IPS-18c (cell line): ENCODE data around the gene PARVB.

Source experiments
- H3K4me3 ChIP-seq: 2 replicates; pipeline ENCODE4 v1.7.0; 2013; ENCODE audit warnings: low read depth, mild to moderate bottlenecking, low read length, moderate library complexity; ENCODE audit not compliant: insufficient read depth
- H3K9me3 ChIP-seq: one replicate; pipeline ENCODE4 v1.6.1; 2013; ENCODE audit warnings: mild to moderate bottlenecking, low read length, moderate library complexity; ENCODE audit not compliant: control insufficient read depth, insufficient read depth

The PARVB gene

GRCh38 chr22:44199164-44199563 is 175.1 kb downstream of the PARVB start:
- Histone ChIP-seq H3K9me3 (no peaks in the 10 kb centered on the region), H3K4me3 (no peak overlapping the region)

- Histone ChIP-seq H3K4me3 (no peak overlapping the region), H3K9me3 (no peaks in the 10 kb centered on the region)
Observed at GRCh38 chr22:44199866-44200265, 175.8 kb downstream of the PARVB start.

GRCh38 chr22:44200451-44200850 is 176.3 kb downstream of the PARVB start:
- Histone ChIP-seq H3K9me3 (no peaks in the 10 kb centered on the region), H3K4me3 (no peak overlapping the region)

- Histone ChIP-seq H3K4me3 (no peak overlapping the region), H3K9me3 (no peaks in the 10 kb centered on the region)
Observed at GRCh38 chr22:44200855-44201550, 176.9 kb downstream of the PARVB start.

GRCh38 chr22:44201665-44202064 is 177.6 kb downstream of the PARVB start:
- Histone ChIP-seq H3K4me3 (no peak overlapping the region), H3K9me3 (no peaks in the 10 kb centered on the region)

- H3K4me3 ChIP-seq: no peak overlapping the region
- no peaks in the 10 kb centered on the region for H3K9me3 ChIP-seq
Observed at GRCh38 chr22:44202261-44202789, 178.2 kb downstream of the PARVB start.

GRCh38 chr22:44203203-44203602 is 179.1 kb downstream of the PARVB start:
- no peaks in the 10 kb centered on the region for H3K9me3 ChIP-seq
- H3K4me3 ChIP-seq: no peak overlapping the region

- H3K9me3 ChIP-seq: no peaks in the 10 kb centered on the region
- H3K4me3 ChIP-seq: no peak overlapping the region
Observed at GRCh38 chr22:44204739-44205515, 180.8 kb downstream of the PARVB start.

GRCh38 chr22:44205516-44206329 is 181.6 kb downstream of the PARVB start:
- Histone ChIP-seq H3K9me3 (no peaks in the 10 kb centered on the region), H3K4me3 (no peak overlapping the region)

GRCh38 chr22:44206330-44206645 is 182.2 kb downstream of the PARVB start:
- H3K9me3 ChIP-seq: no peaks in the 10 kb centered on the region
- no peak overlapping the region for H3K4me3 ChIP-seq

GRCh38 chr22:44206696-44207095 is 182.6 kb downstream of the PARVB start:
- Histone ChIP-seq H3K9me3 (no peaks in the 10 kb centered on the region), H3K4me3 (no peak overlapping the region)

- no peaks in the 10 kb centered on the region for H3K9me3 ChIP-seq
Observed at GRCh38 chr22:44207173-44207980, 183.3 kb downstream of the PARVB start.

GRCh38 chr22:44207981-44208317 is 183.8 kb downstream of the PARVB start:
- no peak overlapping the region for H3K4me3 ChIP-seq
- no peaks in the 10 kb centered on the region for H3K9me3 ChIP-seq

More at GRCh38 chr22:44207173-44207980, 183.3 kb downstream of the PARVB start:
- H3K4me3 ChIP-seq: no peak overlapping the region

- no peak overlapping the region for H3K4me3 ChIP-seq
- H3K9me3 ChIP-seq: no peaks in the 10 kb centered on the region
Observed at GRCh38 chr22:44209343-44209742, 185.2 kb downstream of the PARVB start.

- Histone ChIP-seq H3K4me3 (no peak overlapping the region), H3K9me3 (no peaks in the 10 kb centered on the region)
Observed at GRCh38 chr22:44210722-44211121, 186.6 kb downstream of the PARVB start.

GRCh38 chr22:44211256-44211945 is 187.3 kb downstream of the PARVB start:
- Histone ChIP-seq H3K4me3 (no peak overlapping the region), H3K9me3 (no peaks in the 10 kb centered on the region)
